GM12801 (cell line): Measurements from ENCODE around the gene NHLRC3.

Experiments used
- TF ChIP-seq, protein P1 (sequence below): IDR thresholded peaks from one replicate; pipeline ENCODE4 v1.5.1; 2011; ENCODE audit warnings: control low read depth; ENCODE audit not compliant: insufficient read length; ENCODE audit errors: extremely low read depth

The NHLRC3 gene

GRCh38 chr13:39035204-39035603 is 3.1 kb upstream of the NHLRC3 start:
- TF ChIP-seq, protein P1, sequence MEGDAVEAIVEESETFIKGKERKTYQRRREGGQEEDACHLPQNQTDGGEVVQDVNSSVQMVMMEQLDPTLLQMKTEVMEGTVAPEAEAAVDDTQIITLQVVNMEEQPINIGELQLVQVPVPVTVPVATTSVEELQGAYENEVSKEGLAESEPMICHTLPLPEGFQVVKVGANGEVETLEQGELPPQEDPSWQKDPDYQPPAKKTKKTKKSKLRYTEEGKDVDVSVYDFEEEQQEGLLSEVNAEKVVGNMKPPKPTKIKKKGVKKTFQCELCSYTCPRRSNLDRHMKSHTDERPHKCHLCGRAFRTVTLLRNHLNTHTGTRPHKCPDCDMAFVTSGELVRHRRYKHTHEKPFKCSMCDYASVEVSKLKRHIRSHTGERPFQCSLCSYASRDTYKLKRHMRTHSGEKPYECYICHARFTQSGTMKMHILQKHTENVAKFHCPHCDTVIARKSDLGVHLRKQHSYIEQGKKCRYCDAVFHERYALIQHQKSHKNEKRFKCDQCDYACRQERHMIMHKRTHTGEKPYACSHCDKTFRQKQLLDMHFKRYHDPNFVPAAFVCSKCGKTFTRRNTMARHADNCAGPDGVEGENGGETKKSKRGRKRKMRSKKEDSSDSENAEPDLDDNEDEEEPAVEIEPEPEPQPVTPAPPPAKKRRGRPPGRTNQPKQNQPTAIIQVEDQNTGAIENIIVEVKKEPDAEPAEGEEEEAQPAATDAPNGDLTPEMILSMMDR = no peak

DNA sequence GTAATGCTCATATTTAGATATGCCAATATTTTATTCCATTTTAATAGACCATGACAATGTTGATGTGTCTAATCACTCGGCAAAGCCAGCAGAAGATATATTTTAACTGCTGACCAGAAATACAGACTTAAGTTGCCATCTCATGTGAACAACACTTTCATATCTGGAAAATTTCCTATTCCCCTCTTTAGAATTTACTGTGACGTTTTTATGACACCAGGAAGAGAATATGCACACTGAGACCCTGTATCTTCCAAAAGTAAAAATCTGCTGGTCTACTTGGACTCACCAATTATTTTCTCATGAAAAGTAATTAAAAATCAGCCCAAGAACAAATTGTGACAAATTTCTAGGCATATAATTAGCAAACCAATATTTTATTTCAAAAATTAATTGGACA is 2.5 kb upstream of the NHLRC3 start:
- TF ChIP-seq, protein P1 = no peak

DNA sequence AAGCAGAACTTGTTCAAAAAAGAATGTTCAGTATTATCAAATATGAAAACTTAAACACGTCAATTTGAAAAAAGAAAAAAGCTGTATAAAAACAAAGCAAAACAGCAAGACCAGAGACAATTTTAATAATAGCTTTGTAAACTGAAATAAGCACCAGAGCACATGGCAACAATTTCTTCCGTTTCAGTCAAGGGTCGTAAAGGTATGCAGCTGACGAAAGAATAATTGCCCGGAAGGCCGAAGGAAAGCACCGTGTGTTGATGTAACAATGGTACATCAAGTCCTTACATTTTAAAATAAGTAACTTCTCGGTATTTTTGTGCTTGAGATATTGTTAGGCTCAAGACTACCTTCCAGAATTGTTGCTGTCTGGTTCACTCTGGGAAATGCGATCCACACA is 2.0 kb upstream of the NHLRC3 start:
- TF ChIP-seq, protein P1 = no peak

- TF ChIP-seq, protein P1 = no peak
These were observed 811 bp upstream of the NHLRC3 start for GRCh38 chr13:39037410-39037879.

- TF ChIP-seq, protein P1 = no peak
These were observed 344 bp downstream of the NHLRC3 start for GRCh38 chr13:39038569-39039030.

DNA sequence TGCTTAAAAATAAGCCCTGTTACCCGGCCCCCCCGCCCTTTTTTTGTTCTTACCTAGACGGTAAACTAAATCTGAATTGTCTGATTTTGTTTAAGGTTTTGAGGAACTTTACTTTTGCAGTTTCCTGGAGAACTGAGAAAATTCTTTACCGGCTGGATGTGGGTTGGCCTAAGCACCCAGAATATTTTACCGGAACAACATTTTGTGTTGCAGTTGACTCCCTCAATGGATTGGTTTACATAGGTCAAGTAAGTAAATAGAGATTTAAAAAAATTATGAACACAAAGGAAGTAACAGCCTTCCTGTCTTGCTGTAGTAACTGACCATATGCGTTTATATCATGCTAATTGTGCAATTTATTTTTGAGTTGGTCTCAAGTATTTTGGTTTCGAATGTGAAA is 785 bp downstream of the NHLRC3 start:
- TF ChIP-seq, protein P1 = no peak

GRCh38 chr13:39040206-39040605 is 1.9 kb downstream of the NHLRC3 start:
- TF ChIP-seq, protein P1 = no peak

DNA sequence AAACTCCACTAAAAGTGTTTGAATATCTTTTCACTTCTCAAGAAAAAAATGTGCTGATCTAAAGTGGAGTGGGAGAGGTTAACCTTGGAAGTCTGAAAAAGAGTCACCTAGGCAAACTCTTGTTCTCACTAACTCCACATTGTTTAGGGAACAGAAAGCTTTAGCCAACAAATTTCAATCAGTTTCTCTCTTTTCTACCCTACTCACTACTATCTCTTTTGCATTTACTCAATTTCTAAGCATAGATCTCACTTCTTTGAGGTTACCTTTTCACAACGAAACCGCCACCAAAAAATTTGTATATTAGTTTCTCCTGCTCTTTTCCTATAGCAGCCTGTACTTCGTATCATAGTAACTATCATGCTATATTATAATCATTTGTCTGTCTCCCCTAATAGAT is 6.3 kb downstream of the NHLRC3 start:
- TF ChIP-seq, protein P1 = no peak
